KOPT-K1 (cell line): ENCODE data around the gene PPP2R5D.
"Not testable (repeated sequence)": the region's sequence is repeated elsewhere in the genome, so short reads cannot be mapped to it uniquely, and the experiment has no call there.

ENCODE experiments used
- H3K27ac ChIP-seq: fragments of 200-600 bp; sonication (generic); 2 replicates; pipeline ENCODE4 v1.5.1; 2016; ENCODE audit warnings: antibody characterized with exemption, mild to moderate bottlenecking, low read depth, low read length; ENCODE audit not compliant: poor library complexity, severe bottlenecking
- H3K36me3 ChIP-seq: fragments of 200-600 bp; sonication (generic); 2 replicates; pipeline ENCODE4 v1.5.1; 2017; ENCODE audit warnings: antibody characterized with exemption, mild to moderate bottlenecking, low read length, moderate library complexity; ENCODE audit not compliant: insufficient read depth
- H3K9me3 ChIP-seq: fragments of 200-600 bp; sonication (generic); 2 replicates; pipeline ENCODE4 v1.5.1; 2017; ENCODE audit warnings: antibody characterized with exemption, low read length, mild to moderate bottlenecking; ENCODE audit not compliant: insufficient read depth, poor library complexity, severe bottlenecking

The PPP2R5D gene

GRCh38 chr6:42984001-42984923 lies at the start of gene PPP2R5D:
Gene PPP2R5D (plus strand): TSS chr6:42984570. CDS start chr6:42984678, 108 bp downstream.
- Histone ChIP-seq H3K36me3 (peaks cover 26% of the 10 kb centered on the region), H3K9me3 (no peaks in the 10 kb centered on the region), H3K27ac (peak within 1 kb of the TSS; percentile 70)

DNA sequence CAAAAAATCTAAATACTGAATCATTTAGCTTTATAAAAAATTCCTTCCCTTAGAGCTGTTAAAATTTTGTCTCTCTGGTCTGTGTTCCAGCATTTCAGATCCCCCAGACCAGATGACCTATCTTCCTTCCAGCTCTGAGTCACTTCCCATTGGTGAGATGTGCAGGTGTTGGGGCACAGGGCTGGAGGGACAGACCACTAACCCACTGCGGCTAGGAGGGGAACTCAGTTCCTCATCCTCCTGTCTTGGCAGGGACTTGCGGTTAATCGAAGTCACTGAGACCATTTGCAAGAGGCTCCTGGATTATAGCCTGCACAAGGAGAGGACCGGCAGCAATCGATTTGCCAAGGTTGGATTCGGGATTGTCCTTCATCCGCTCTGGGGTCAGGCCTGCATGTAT lies 49.0 kb upstream of the PPP2R5D start:
- peaks cover 87% of the 10 kb centered on the region for H3K36me3 ChIP-seq
- no peak overlapping the region for H3K27ac ChIP-seq
- no peaks in the 10 kb centered on the region for H3K9me3 ChIP-seq

DNA sequence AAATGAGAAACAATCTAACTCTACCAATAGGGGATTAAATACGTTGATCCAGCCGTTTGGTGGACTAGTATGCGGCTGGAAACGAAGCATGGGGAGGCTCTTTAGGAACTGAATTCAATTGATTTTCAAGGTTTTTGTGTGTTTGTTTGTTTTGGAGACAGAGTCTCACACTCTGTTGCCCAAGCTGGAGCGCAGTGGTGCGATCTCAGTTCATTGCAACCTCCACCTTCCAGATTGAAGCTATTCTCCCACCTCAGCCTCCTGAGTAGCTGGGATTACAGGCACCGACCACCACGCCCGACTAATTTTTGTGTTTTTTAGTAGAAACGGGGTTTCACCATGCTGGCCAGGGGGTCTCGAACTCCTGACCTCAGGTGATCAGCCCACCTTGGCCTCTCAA lies 48.0 kb upstream of the PPP2R5D start:
- Histone ChIP-seq H3K9me3 (no peaks in the 10 kb centered on the region), H3K36me3 (peaks cover 98% of the 10 kb centered on the region), H3K27ac (no peak overlapping the region)

DNA sequence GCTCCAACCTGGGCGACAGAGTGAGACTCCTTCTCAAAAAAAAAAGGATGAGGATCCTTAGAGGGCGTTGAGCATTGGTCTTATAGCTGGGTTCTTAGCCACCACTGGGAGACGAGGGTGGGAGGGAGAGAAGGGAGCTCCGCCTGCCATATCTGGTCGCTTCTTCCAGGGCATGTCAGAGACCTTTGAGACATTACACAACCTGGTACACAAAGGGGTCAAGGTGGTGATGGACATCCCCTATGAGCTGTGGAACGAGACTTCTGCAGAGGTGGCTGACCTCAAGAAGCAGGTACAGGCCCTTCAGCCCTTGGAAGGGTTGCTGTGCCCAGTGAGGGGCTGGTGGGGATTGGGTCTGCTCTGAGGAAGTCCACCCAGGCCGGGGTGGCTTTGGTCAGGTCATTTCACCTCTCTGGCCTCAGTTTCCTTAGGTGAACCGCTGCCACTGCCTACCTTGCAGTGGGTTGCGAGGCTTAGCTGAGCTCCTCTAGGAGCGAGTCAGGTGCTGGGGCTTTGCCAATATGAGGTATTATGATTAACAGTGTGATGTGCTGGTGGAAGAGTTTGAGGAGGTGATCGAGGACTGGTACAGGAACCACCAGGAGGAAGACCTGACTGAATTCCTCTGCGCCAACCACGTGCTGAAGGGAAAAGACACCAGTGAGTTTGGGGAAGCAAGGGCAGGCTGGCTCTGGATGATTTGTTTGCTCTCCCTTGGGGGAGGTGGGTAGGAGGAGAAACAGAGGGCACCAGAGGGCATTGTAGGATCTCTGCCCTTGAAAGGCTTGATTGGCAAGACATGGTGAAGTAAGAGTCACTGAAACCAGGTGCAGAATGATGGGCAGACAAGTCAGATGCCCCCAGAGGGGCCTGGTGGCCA lies 46.6 kb upstream of the PPP2R5D start:
- Histone ChIP-seq H3K36me3 (peaks cover 100% of the 10 kb centered on the region), H3K27ac (no peak overlapping the region), H3K9me3 (no peaks in the 10 kb centered on the region)

GRCh38 chr6:42938428-42938796 lies 46.0 kb upstream of the PPP2R5D start:
- no peak overlapping the region for H3K27ac ChIP-seq
- H3K36me3 ChIP-seq: peaks cover 100% of the 10 kb centered on the region
- H3K9me3 ChIP-seq: no peaks in the 10 kb centered on the region

- Histone ChIP-seq H3K36me3 (peaks cover 100% of the 10 kb centered on the region), H3K9me3 (no peaks in the 10 kb centered on the region), H3K27ac (no peak overlapping the region)
Observed at GRCh38 chr6:42938987-42939809, 45.2 kb upstream of the PPP2R5D start.

DNA sequence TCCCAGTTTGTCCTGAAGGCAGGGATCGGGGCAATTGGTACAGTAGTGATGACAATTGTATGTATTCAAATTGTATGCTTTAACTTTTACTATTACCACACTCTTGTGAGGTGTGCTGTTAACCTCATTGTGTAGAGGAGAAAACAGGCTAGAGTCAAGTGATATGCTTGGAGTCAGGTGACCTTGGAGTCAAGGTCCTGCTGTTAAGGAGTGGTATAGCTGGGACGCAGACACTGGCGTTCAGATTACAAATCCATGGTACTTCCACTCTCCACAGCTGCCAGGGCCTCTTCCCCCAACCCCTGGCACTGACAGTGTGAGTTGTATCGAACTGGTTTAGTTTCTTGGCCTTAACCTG lies 44.6 kb upstream of the PPP2R5D start:
- no peak overlapping the region for H3K27ac ChIP-seq
- H3K36me3 ChIP-seq: peaks cover 100% of the 10 kb centered on the region
- H3K9me3 ChIP-seq: no peaks in the 10 kb centered on the region

DNA sequence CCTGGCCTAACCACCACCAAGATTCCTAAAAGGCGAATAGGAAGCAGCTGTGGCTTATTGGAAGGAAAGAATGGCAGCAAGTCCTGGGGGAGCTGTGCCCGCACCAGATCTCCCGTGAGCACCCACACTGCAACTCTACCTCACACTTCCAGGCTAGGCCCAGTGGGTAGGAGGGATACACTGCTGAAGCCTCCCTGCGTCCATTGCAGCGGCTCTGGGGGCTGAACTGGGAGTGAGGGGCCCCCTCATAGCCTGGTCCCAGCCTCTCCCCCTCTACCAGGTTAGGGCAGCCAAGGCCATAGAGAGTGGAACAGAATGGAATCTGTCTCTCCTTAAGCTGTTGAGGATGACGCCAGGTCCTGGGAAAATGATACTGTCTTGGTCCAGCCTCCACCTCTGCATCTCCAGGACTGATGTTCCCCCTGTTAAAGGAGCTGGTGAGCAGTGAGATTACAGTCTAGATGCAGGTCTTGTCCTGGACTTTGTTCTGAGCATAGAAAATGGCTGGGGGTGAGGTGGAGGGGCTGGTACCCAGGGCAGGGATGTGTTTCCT lies 43.8 kb upstream of the PPP2R5D start:
- no peak overlapping the region for H3K27ac ChIP-seq
- no peaks in the 10 kb centered on the region for H3K9me3 ChIP-seq
- peaks cover 100% of the 10 kb centered on the region for H3K36me3 ChIP-seq

DNA sequence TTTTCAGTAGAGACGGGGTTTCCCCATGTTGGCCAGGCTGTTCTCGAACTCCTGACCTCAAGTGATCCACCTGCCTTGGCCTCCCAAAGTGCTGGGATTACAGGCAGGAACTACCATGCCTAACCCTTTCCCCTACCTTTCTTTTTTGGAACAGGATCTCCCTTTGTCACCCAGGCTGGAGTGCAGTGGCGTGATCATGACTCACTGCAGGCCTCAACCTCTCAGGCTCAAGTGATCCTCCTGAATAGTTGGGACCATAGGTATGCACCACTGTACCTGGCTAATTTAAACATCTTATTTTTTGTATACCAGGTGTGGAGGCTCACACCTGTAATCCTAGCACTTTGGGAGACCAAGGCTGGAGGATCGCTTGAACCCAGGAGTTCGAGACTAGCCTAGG lies 43.0 kb upstream of the PPP2R5D start:
- not testable (repeated sequence) for H3K27ac ChIP-seq, H3K9me3 ChIP-seq
- H3K36me3 ChIP-seq: peaks cover 97% of the 10 kb centered on the region

DNA sequence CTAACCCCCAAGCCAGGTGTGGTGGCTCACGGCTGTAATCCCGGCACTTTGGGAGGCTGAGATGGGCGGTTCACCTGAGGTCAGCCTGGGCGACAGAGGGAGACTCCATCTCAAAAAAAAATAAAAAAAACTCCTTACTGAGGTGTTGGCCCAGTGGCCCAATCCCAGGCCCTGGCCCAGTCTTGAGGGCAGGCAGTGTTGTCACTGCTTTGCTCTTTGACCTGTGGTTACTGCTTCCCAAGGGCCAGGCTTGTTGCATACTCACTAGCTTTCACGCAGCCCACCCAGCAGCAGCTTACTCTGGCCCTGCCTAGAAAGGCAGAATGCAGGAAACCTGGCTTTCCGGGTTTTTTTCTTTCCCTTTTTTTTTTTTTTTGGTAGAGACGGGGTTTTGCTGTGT lies 41.9 kb upstream of the PPP2R5D start:
- H3K27ac ChIP-seq: no peak overlapping the region
- H3K36me3 ChIP-seq: peaks cover 91% of the 10 kb centered on the region
- no peaks in the 10 kb centered on the region for H3K9me3 ChIP-seq

DNA sequence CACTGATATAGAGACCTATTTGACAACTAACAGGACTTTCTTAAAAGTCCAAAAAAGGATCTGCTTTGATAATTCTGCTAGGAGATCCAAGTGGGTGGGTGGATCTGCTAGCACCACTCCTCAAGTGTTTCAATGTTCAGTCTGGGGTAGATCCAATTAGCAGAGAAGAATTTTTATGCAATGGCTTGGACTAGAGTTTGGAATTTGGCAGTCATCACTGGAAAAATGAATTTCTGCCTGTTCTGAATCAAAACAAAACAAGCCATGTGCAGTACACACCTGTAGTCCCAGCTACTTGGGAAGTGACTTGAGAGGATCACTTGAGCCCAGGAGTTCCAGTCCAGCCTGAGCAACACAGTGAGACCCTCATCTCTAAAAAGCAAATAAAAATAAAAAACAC lies 36.4 kb upstream of the PPP2R5D start:
- Histone ChIP-seq H3K36me3 (peaks cover 43% of the 10 kb centered on the region), H3K9me3 (no peaks in the 10 kb centered on the region), H3K27ac (no peak overlapping the region)

DNA sequence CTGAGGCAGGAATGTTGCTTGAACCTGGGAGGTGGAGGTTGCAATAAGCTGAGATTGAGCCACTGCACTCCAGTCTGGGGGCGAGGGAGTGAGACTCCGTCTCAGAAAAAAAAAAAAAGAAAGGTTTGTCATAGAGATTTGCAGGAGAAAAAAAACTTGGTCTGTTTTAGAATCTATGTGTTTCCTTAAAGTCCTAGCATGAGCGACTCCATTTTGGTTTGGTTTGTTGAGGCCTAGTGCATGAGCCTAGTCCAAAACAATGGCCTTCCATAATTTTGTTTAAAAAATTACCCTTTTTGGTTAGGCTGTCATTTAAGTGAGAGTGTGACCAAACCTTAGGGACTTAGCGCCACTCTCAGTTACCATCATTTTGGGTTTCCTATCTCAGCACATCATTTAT lies 32.0 kb upstream of the PPP2R5D start:
- no peaks in the 10 kb centered on the region for H3K9me3 ChIP-seq
- no peak overlapping the region for H3K27ac ChIP-seq
- 0 out of 2 replicates have a peak, but pooled peaks cover 7% of the 10 kb centered on the region for H3K36me3 ChIP-seq

- not testable (repeated sequence) for H3K27ac ChIP-seq
Observed at GRCh38 chr6:42954405-42954804, 30.0 kb upstream of the PPP2R5D start.

GRCh38 chr6:42958125-42958524 lies 26.2 kb upstream of the PPP2R5D start:
- Histone ChIP-seq H3K27ac (no peak overlapping the region), H3K9me3 (no peaks in the 10 kb centered on the region)

More at GRCh38 chr6:42954405-42954804, 30.0 kb upstream of the PPP2R5D start:
- H3K36me3 ChIP-seq, H3K9me3 ChIP-seq: not testable (repeated sequence)

More at GRCh38 chr6:42958125-42958524, 26.2 kb upstream of the PPP2R5D start:
- peaks cover 11% of the 10 kb centered on the region; the same call in 1 of the 2 replicates for H3K36me3 ChIP-seq
